HG02885 (cell line): ENCODE measurements around the gene DHH.
"Not testable (repeated sequence)": the region's sequence is repeated elsewhere in the genome, so short reads cannot be mapped to it uniquely, and the experiment has no call there.

ENCODE experiments used
- ATAC-seq: cut with Tn5 transposase; IDR thresholded peaks from one replicate; pipeline ENCODE4 v1.9.1; 2021; ENCODE audit warnings: mild to moderate bottlenecking; ENCODE audit not compliant: unreplicated experiment, poor library complexity

The DHH gene

DNA sequence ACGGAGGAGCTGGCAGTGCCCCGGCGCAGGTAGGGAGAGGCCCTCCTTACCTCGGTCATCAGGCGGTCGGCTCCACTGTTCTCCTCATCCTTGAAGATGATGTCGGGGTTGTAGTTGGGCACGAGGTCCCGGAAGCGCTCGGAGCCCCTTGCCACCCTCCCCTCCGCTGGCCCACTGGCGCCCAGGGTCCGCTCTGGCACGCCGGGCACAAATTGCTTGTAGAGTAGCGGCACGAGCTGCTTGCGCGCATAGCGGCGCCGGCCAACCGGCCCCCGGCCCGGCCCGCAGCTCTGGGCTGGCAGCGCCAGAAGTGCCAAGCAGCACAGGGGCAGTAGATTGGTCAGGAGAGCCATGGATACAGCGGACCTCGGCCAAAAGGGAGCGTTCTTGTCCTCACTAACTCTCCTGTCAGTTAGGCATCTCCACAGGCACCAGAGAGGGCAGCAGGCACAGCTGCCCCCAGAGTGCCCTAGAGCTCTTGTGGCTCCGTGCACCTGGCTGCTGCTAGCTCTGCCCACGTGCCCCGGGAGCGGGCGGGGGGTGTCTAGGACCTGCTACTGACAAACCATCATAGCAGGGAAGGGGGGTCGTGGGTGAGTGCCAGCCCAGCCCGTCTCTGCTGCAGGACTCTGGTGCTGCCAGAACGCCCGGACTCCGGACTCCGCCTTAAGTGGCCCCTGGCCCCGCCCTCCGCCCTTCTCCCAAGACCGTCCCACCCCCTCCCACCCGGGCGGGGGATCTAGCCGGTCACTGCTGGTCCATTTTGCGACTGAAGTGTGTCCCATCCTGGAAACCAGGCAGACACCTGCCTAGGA is at the start of gene DHH:
Gene DHH, minus strand, starts transcription at position 642 of the 815 bp plus-strand sequence. Its CDS starts 289 bp downstream, at position 353.
- no peak for ATAC-seq

DNA sequence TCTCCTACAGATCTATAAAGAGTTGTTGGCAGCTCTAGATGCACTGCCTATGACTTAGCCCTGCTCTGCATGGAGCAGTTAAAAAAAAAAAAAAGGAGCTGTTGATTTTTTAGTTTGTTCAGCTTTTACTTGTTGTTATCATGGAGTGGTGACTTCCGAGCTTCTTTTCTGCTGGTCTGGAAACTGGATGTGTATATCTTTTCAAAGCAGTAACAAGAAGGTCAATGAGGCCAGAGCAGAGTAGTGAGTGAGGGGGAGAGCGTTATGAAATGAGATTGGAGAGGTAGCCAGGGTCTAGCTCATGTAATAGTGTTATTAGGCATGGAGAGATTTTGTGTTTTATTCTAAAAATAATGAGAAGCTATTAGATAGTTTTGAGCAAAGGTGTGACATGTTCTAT is 49.8 kb upstream of the DHH start:
- no peak for ATAC-seq

DNA sequence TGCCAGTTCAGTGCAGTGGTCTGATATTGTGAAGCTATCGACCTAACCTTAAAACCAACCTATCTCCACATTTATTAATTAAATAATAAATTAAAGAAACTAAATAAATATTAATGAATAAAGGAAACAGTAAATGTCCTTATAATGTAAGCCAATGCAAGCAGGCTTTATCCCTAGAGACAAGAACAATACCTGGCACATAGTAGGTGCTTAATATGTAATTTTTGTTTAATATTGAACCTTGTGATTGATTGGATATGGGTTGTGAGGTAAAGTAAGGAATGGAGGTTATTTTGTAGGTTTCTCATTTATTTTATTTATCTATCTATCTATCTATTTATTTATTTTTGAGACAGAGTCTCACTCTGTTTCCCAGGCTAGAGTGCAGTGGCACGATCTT is 44.4 kb upstream of the DHH start:
- no peak for ATAC-seq

DNA sequence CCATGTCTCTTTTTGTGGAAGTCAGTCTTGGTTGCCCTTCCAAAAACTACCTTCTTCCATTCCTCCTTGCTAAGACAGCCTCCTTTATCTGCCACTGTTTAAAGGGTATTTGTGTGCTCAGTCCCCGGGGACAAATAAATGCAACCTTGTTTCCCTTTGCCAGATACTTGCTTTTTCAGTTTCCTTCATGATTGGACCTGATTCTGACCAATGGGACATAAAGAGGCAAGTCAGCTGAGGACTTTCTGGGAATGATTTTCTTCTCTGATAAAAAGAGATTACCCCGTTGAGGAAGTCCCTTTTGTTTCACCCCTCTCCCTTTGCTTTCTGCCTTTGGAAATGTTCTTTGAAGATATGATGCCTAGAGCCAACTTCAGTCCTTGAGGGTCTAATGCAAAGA is 44.0 kb upstream of the DHH start:
- no peak for ATAC-seq

DNA sequence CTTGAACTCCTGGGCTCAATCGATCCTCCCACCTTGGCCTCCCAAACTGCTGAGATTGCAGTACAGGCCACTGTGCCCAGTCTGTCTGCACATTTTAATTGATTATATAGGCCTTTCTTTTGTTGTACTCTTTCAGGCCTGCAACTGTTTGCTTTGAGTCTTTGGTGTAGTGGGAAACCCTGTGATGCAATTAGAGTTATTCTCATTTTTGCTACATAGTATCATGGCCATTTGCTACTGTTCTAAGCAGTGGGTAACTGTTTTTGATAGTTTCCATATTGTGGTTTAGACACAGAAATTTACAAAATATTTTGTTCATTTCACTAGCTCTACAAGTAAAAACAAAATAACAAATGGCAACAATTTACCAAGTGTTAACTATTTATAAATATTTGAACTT is 42.9 kb upstream of the DHH start:
- ATAC-seq: no peak

DNA sequence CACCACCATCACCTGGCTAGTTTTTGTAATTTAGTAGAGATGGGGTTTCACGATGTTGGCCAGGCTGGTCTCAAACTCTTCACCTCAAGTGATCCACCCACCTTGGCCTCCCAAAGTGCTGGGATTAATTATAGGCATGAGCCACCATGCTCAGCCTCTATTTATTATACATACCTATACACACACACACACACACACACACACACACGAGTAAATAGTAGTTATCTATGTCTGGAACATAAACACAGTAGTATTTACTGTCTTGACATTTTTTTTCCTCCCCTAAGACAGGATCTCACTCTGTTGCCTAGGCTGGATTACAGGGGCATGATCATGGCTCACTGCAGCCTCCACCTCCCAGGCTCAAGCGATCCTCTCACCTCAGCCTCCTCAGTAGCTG is 42.4 kb upstream of the DHH start:
- ATAC-seq: not testable (repeated sequence)

DNA sequence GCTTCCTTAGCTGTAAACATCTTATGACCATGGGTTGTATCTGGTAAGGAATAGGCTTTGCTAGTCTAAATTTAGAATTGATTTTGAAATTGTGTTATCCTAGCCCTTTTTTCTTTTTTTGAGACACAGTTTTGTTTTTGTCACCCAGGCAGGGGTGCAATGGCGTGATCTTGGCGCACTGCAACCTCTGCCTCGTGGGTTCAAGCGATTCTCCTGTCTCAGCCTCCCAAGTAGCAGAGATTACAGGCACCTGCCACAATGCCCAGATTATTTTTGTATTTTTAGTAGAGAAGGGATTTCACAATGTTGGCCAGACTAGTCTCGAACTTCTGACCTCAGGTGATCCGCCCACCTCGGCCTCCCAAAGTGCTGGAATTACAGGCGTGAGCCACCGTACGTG is 39.0 kb upstream of the DHH start:
- no peak for ATAC-seq

DNA sequence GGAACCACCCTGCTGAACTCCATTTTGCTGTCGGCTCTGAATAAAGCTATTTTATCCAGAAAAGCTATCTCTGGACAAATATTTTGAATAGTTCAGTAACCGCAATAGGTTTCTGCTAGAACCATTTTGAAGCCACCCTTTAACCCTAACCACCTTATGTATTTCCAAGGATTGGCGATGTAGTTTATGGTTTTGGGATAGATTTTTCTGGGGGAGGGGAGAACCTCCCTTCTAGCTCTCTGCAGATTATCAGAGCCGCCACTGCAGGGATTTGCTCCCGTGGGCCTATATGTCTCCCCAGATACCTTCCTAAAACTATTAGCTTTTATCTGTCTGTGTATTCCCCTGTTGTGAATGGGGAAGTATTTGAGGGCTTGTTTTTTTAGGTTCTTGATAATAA is 38.4 kb upstream of the DHH start:
- no peak for ATAC-seq

DNA sequence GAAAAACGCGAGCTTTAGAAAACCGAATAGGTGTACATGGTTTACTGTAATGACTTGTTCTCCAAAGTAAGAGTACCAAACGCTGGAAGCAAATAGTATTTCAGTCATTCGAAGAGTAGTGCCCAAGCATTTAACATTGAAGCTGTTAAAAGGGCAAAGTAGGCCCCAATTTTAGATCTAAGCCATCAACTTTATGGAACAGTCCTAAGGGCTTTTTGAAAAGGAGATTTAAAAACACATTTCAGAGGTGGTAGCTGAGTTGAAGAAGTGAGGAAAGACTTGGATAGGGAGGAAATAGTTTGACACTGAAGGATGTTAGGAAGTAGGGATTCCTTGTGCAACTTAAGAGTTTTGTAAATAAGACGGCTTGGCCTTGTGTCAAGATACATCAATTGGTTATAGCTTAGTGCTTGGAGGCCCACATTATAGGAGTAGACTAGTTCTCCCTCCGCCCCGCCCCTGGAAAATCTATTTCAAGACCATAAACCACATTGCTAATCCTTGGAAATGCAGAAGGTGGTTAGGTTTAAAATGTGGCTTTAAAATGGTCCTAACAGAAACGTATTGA is 37.4 kb upstream of the DHH start:
- no peak for ATAC-seq

DNA sequence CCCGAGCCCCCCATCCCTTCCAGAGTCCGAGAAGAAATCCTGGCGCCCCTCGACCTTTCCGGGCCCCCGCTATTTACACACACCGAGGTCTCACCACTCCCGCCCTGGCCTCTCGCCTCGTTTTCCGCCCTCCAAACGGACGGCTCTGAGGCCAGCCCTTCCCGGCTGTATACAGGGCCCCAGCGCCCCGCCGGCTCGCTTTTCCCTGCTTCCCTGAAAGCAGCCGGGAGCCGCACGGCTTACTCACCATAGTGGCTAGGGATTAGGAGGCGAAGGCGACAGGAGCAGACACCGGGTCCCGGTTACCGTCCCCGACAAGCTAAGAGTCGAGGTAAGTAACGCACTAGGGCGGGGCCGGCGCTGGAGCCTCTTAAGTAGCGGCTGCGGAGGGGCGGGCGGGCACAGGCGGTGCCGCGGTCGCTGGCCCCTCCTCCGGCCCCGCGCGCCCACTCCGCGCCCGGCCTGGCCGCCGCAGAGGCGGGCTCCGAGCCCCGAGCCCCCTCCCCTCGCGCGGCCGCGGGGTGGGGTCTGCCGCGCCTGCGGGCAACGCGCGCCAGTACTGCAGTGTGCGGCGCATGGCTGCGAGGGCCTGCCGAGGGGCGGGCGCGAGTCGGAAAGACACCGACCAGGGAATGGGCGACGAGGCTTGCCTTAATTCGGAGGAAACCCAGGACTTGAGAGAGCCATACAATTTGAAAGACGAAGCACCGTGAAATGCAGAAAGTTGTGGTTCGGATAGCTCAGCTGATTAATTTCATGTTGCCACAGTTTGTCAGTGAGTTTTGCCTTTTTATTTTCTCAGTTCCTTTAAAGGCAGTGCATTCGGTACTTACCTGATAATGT is 36.7 kb upstream of the DHH start, which contains the start of gene TUBA1B:
Gene TUBA1B, minus strand, starts transcription at position 345 of the 843 bp plus-strand sequence. Its CDS starts 95 bp downstream, at position 250.
- peak; percentile 75 for ATAC-seq

DNA sequence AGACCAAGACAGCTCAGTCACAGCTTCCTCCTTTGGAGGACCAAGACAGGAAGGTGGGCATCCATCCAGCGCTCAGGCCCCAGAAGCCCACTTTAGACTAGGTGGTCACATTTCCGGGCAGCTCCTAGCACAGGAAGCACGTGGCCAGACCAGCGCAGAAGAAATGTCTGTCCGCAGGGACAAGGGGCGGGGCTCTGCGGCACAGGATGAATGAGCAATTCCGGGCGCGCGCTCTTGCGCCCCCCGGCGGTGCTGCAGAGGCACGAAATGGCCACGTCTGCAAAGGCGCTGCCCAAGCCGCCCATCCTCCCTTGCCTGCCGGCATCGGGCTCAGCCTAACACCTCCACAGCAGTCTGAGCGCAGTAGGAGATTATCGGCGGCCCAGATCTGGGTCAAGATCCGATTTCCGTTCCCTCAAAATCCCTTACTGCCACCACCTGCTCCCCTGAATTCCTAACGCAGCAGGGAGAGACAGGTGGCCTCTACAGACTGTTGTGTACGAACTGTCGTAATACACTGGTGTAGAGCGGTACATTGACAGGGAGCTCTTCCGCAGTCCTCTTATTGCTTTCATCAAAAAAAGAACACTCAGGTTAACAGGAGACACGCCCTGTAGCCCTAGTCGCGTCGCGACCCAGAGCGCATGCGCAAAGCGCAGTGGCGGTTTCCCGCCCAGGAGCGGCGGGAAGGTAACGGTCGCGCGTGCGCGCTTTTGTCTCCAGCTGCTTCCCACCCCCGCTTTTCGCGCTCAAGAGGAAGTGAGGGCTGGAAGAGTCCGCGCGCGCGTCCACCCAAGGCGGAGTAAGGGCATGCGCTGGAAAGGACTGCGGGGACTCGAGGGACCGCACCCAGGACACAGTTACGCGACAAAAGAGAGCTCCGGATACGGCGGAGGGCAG is 35.8 kb upstream of the DHH start:
- peak; percentile 55 for ATAC-seq

DNA sequence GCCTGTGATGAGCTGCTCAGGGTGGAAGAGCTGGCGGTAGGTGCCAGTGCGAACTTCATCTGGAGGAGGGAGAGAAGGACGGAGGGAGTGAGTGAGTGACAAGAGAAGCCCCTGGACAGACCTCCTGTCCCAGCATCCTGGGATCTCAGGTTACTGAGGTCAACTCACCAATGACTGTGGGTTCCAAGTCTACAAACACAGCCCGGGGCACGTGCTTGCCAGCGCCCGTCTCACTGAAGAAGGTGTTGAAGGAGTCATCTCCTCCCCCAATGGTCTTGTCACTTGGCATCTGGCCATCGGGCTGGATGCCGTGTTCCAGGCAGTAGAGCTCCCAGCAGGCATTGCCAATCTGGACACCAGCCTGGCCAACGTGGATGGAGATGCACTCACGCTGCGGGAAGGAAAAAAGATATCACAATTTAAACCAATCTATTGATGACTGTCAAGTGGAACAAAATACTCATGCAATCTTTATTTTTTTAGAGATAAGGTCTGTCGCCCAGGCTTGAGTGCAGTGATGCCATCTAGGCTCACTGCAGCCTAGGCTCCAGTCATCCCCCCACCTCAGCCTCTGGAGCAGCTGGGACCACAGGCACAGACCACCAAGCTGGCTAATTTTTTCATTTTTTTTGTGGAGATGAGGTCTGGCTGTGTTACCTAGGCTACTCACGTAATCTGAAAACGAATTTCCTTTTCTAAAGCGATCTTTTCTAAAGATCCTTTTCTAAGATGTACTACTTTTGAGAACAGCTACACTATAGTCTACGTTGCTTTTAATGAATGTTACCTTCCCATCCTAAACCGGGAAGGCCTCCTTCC is 34.9 kb upstream of the DHH start:
- no peak for ATAC-seq

DNA sequence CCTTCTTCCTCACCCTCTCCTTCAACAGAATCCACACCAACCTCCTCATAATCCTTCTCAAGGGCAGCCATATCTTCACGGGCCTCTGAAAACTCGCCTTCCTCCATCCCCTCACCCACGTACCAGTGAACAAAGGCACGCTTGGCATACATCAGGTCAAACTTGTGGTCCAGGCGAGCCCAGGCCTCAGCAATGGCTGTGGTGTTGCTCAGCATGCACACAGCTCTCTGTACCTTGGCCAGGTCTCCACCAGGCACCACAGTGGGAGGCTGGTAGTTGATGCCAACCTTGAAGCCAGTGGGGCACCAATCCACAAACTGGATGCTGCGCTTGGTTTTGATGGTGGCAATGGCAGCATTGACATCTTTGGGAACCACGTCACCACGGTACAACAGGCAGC is 33.4 kb upstream of the DHH start:
- not testable (repeated sequence) for ATAC-seq

DNA sequence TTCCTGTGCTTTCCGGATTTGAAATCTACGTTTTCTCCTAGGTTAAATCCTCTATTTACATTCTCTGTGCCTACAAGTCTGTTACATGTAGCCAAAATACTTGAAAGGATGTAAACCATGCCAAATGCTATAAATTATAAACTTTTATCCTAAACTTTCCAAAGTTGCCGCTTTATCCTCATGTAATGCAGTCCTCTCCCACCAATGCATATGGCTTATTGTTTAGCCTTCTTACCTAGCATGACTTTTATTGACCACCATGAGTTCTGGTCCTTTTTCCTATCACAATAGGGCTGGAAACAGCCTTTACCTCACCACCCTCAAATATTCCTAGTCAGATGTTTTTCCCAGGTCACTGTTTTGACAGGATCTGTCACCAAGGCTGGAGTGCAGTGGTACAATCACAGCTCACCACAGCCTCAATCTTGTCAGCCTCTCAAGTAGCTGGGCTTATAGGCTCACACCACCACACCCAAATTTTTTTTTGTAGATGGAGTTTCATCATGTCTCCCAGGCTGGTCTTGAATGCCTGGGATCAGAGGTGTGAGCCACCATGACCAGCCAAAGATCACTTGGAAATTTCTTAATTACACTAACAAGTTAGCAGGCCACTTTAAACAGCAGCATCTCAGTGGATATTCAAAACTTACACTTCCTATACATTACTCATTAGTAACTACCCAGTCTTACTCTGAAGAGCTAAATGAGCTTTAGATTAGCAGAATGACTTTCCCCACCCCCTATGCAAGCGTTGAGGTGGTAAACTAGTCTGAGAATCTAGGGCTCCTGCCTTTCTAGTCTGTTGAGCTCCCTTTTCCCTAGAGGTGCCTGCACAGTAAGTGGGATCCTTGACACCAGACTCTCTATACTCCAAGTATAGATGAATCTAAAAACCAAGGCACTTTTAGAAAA is 32.5 kb upstream of the DHH start:
- no peak for ATAC-seq

DNA sequence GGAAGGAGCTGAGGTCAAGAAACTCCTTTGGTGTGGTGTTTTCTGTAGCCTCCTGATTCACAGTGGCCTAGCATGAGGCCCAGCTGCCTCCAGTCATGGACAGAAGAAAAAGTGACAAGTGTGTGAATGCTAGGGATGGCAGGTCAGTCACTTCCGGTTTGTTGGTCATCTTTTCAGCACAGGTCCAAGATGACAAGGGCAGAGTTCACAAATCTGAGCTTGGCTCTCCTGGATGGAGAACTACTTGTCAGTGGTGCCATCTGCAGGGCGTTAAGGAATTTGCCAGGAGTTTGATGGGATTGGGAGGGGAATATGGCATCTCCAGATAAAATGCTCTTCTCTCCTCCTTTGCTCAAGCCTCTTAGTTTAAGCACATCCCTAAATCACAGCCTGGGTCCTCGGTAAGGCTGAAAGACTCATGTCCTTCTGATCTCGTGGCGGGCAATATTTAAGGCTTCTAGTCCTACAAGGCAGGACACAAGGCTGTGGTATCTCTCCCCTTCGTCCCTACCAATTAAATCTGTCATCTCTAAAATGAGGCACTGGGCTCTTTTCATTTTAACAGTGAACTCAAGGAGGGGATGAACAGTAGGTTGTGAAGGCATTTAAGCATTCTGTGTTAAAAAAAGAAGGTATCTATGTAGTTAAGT is 26.6 kb upstream of the DHH start:
- ATAC-seq: no peak

DNA sequence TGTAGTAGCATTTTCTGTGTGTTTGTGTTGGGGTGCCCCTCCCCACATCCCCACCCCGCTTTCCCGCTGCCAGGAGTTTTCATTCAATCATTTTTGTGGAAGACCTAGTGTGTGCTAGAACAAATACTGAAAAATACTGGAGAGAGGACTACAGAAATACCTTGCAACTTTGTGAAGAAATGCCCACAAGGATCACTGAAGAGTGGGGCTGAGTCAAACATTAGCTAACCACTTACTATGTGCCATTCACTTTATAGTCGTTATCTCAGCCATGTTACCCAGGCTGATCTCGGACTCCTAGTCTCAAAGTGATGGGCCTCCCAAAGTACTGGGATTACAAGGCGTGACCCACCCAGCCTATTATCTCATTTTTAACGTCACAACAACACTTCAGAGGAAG is 16.6 kb upstream of the DHH start:
- no peak for ATAC-seq

DNA sequence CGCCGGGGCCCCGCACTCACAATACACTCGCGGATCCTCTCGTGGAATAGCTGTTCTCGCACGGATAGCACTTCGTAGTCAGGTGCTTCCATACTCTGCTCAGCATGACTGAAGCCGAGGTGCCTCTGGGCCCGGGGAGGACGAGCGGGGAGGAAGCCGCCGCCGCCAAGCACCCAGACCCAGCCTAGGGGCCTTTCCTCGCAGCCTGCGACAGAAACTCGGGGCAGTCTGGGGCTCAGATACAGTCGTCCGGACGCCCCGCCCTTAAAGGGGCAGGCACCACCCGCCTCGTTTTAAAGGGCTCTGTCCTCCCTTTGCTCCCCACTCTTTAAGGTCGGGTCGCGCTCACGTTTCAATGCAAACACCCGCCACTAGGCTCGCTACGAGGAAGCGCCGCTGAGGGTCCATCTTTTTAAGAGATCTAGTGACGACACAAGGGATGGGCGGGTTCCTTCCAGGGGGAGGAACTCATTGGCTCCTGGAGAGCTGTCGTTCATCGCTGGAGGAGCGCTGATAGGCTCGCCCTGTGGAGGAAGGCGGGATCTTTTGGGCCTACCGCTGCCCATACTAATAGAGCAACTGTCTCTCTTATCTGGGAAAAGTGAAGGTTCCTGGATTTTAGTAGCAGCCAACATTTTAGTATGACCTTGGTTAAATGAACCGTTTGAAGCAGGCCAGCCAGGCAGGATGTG is 16.0 kb upstream of the DHH start, which contains the start of gene LMBR1L:
Gene LMBR1L, minus strand, starts transcription at position 384 of the 692 bp plus-strand sequence. Its CDS starts 292 bp downstream, at position 92.
- peak; percentile 99 for ATAC-seq
